ENCODE data around the gene HGFAC. TPM values are rescaled to one million over a fixed set of nuclear protein-coding genes. Genes with fewer than 3 reads are reported as not detected.

Gene HGFAC
- total and polyA plus RNA-seq, 7 donors: 0.22 to 0.55 (median 0.36) TPM; not detected in 2

GRCh38 chr4:3449047-3449573 is 7.3 kb downstream of the HGFAC start:
- H3K27ac ChIP-seq: no peak overlapping the region
- WGBS, 2 donors: 91% methylated on average over 21 of the region's 21 CpGs
- DNase-seq: no peak
- no peak for TF ChIP-seq POLR2AphosphoS5 (IDR thresholded peaks at IDR 0.05)
- TF ChIP-seq EP300 (IDR thresholded peaks at IDR 0.05): no peak
- no peak for TF ChIP-seq POLR2A (IDR thresholded peaks at IDR 0.05)
- no peak for TF ChIP-seq CTCF (IDR thresholded peaks at IDR 0.05)
- no peak overlapping the region for H3K4me3 ChIP-seq
- intact Hi-C loops (cut with DNase I): loop anchor here (10.0 kb wide), 1 partner anchor 244 kb away; no protein-coding TSS in a partner anchor
- no peaks in the 10 kb centered on the region for H3K9me3 ChIP-seq
- no peaks in the 10 kb centered on the region for H3K27me3 ChIP-seq
- H3K36me3 ChIP-seq: no peaks in the 10 kb centered on the region
- H3K4me1 ChIP-seq: peaks cover 0 to 8% (median 0%) of the 10 kb centered on the region in 4 donors

GRCh38 chr4:3449574-3450534 is 8.1 kb downstream of the HGFAC start:
- no peak for DNase-seq
- peaks cover 0 to under 1% (median 0%) of the 10 kb centered on the region in 4 donors for H3K9me3 ChIP-seq
- H3K27ac ChIP-seq: no peak overlapping the region
- no peaks in the 10 kb centered on the region for H3K27me3 ChIP-seq
- TF ChIP-seq POLR2A (IDR thresholded peaks at IDR 0.05) (no peak), POLR2AphosphoS5 (IDR thresholded peaks at IDR 0.05) (no peak), EP300 (IDR thresholded peaks at IDR 0.05) (no peak), CTCF (IDR thresholded peaks at IDR 0.05) (no peak)
- H3K4me3 ChIP-seq: no peak overlapping the region
- intact Hi-C loops (cut with DNase I): loop anchor here (10.0 kb wide), 1 partner anchor 245 kb away; no protein-coding TSS in a partner anchor
- peaks cover 0 to 8% (median 0%) of the 10 kb centered on the region in 4 donors for H3K4me1 ChIP-seq
- 75 to 88% methylated on average over 35 of the region's 35 CpGs for WGBS, 2 donors
- no peaks in the 10 kb centered on the region for H3K36me3 ChIP-seq

- Histone ChIP-seq H3K36me3 (no peaks in the 10 kb centered on the region), H3K4me3 (no peak overlapping the region), H3K27ac (no peak overlapping the region), H3K4me1 (peaks cover 0 to 8% (median 0%) of the 10 kb centered on the region in 4 donors), H3K27me3 (no peaks in the 10 kb centered on the region), H3K9me3 (peaks cover 0 to 8% (median 2%) of the 10 kb centered on the region in 4 donors)
- DNase-seq: no peak
- TF ChIP-seq EP300 (IDR thresholded peaks at IDR 0.05): no peak
- TF ChIP-seq POLR2AphosphoS5 (IDR thresholded peaks at IDR 0.05): no peak
- TF ChIP-seq CTCF (IDR thresholded peaks at IDR 0.05): no peak
- TF ChIP-seq POLR2A (IDR thresholded peaks at IDR 0.05): no peak
- WGBS, 2 donors: 97 to 98% methylated on average over 4 of the region's 4 CpGs
- intact Hi-C loops (cut with DNase I): no loop called here
Measured at GRCh38 chr4:3450643-3451042, 8.9 kb downstream of the HGFAC start.

GRCh38 chr4:3451956-3452355 is 10.2 kb downstream of the HGFAC start:
- 44 to 55% methylated on average over 3 of the region's 3 CpGs for WGBS, 2 donors
- peaks cover 0 to 8% (median 0%) of the 10 kb centered on the region in 4 donors for H3K4me1 ChIP-seq
- intact Hi-C loops (cut with DNase I): no loop called here

More at GRCh38 chr4:3451956-3452355, 10.2 kb downstream of the HGFAC start:
- no peak overlapping the region for H3K27ac ChIP-seq
- no peaks in the 10 kb centered on the region for H3K36me3 ChIP-seq
- H3K4me3 ChIP-seq: no peak overlapping the region
- no peaks in the 10 kb centered on the region for H3K27me3 ChIP-seq
- TF ChIP-seq EP300 (IDR thresholded peaks at IDR 0.05): no peak
- TF ChIP-seq CTCF (IDR thresholded peaks at IDR 0.05): no peak
- no peak for TF ChIP-seq POLR2AphosphoS5 (IDR thresholded peaks at IDR 0.05)
- no peak for TF ChIP-seq POLR2A (IDR thresholded peaks at IDR 0.05)
- peaks cover 0 to 10% (median 4%) of the 10 kb centered on the region in 4 donors for H3K9me3 ChIP-seq
- DNase-seq: no peak

All from sigmoid colon (tissue), 7 donors.